ENCODE results near the gene RLBP1.

DNA sequence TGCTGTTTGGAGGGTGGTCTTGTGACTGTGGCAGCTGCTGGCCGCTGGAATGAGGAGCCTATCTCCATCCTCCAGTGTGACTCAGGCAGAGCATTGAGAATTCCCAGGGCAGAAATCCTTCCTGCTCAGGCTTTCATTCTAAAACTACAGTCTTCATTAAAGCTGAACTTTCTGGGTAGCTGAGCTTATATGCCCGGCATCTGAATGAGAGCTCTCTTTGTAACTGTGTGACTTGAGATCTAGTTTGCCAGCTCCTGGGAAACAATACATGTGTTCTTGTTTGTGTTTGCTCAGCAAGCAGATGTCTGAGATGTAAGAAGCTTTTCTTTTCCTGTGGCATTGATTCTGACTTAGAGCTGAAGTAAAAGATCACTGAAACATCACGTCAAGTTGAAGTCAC lies 22.4 kb downstream of the RLBP1 start:
- TF ChIP-seq, protein P1, sequence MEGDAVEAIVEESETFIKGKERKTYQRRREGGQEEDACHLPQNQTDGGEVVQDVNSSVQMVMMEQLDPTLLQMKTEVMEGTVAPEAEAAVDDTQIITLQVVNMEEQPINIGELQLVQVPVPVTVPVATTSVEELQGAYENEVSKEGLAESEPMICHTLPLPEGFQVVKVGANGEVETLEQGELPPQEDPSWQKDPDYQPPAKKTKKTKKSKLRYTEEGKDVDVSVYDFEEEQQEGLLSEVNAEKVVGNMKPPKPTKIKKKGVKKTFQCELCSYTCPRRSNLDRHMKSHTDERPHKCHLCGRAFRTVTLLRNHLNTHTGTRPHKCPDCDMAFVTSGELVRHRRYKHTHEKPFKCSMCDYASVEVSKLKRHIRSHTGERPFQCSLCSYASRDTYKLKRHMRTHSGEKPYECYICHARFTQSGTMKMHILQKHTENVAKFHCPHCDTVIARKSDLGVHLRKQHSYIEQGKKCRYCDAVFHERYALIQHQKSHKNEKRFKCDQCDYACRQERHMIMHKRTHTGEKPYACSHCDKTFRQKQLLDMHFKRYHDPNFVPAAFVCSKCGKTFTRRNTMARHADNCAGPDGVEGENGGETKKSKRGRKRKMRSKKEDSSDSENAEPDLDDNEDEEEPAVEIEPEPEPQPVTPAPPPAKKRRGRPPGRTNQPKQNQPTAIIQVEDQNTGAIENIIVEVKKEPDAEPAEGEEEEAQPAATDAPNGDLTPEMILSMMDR (IDR thresholded peaks at IDR 0.05; ENCODE audit: low read depth, low read length), result no peak
- TF ChIP-seq EZH2phosphoT487 (IDR thresholded peaks at IDR 0.05; ENCODE audit: low read depth), result no peak
